Smooth muscle cell (in vitro differentiated cells): ENCODE results near the gene PCNX2. TPM values are rescaled to one million over a fixed set of nuclear protein-coding genes. Genes with fewer than 3 reads are reported as not detected.

ENCODE experiments used
- DNase-seq: peaks from one replicate; lab custom pipeline; 2025; ENCODE audit not compliant: unreplicated experiment; lab: John Stamatoyannopoulos, UW
- H2AFZ ChIP-seq: fragments of 200-600 bp; sonication (generic); 2 replicates; pipeline ENCODE4 v1.6.0; 2016; ENCODE audit warnings: antibody characterized with exemption, low read depth, mild to moderate bottlenecking
- H3F3A ChIP-seq: fragments of 200-600 bp; sonication (generic); 2 replicates; pipeline ENCODE4 v1.6.0; 2017; ENCODE audit warnings: antibody characterized with exemption, low read depth
- H3K27ac ChIP-seq: fragments of 200-600 bp; sonication (generic); 2 replicates; pipeline ENCODE4 v1.5.1; 2016; ENCODE audit warnings: low read depth, mild to moderate bottlenecking
- H3K27me3 ChIP-seq: fragments of 200-600 bp; sonication (generic); 2 replicates; pipeline ENCODE4 v1.6.1; 2016; ENCODE audit warnings: low read depth, mild to moderate bottlenecking
- H3K36me3 ChIP-seq: fragments of 200-600 bp; sonication (generic); 2 replicates; pipeline ENCODE4 v1.5.1; 2016; ENCODE audit warnings: low read depth
- H3K4me1 ChIP-seq: fragments of 200-600 bp; sonication (generic); 2 replicates; pipeline ENCODE4 v1.5.1; 2016; ENCODE audit warnings: low read depth
- H3K4me2 ChIP-seq: fragments of 200-600 bp; sonication (generic); 2 replicates; pipeline ENCODE4 v1.6.0; 2016; ENCODE audit warnings: mild to moderate bottlenecking
- H3K4me3 ChIP-seq: fragments of 200-600 bp; sonication (generic); 2 replicates; pipeline ENCODE4 v1.5.1; 2016; ENCODE audit warnings: mild to moderate bottlenecking
- H3K79me2 ChIP-seq: fragments of 200-600 bp; sonication (generic); 2 replicates; pipeline ENCODE4 v1.6.0; 2016; ENCODE audit warnings: low read depth, mild to moderate bottlenecking
- H3K9ac ChIP-seq: fragments of 200-600 bp; sonication (generic); 2 replicates; pipeline ENCODE4 v1.6.0; 2016; ENCODE audit warnings: low read depth
- H3K9me3 ChIP-seq: fragments of 200-600 bp; sonication (generic); replicated peaks from 2 replicates; pipeline ENCODE4 v1.5.1; 2016; ENCODE audit warnings: low read depth
- H4K20me1 ChIP-seq: fragments of 200-600 bp; sonication (generic); 2 replicates; pipeline ENCODE4 v1.6.0; 2016; ENCODE audit warnings: low read depth
- WGBS: methylation state at CpG from one replicate; pipeline ENCODE4 v1.1.7; 2016; ENCODE audit warnings: low lambda C conversion rate; 5-methylcytosine and 5-hydroxymethylcytosine counted together
- polyA plus RNA-seq: library from polyadenylated mRNA; unstranded; fragments of >200 nt; fragmentation: Nextera tagmentation; extraction: Ambion mirVana; gene quantifications from 2 replicates; pipeline ENCODE4 v1.2.1, GENCODE V29; 2016
- total RNA-seq: library from RNA; depleted of rRNA; stranded (reverse); fragments of >200 nt; gene quantifications from 2 replicates; pipeline ENCODE4 v1.2.3, GENCODE V29; 2014
- TF ChIP-seq, protein P1 (sequence below): fragments of 200-600 bp; sonication (generic); IDR thresholded peaks from 2 replicates; pipeline ENCODE4 v1.5.1; 2017; ENCODE audit warnings: borderline replicate concordance, mild to moderate bottlenecking, antibody characterized with exemption; ENCODE audit not compliant: insufficient read depth, poor library complexity, severe bottlenecking

PCNX2 gene
- total and polyA plus RNA-seq, 2 experiments from 2014 or later = 4.7 to 18.2 TPM

DNA sequence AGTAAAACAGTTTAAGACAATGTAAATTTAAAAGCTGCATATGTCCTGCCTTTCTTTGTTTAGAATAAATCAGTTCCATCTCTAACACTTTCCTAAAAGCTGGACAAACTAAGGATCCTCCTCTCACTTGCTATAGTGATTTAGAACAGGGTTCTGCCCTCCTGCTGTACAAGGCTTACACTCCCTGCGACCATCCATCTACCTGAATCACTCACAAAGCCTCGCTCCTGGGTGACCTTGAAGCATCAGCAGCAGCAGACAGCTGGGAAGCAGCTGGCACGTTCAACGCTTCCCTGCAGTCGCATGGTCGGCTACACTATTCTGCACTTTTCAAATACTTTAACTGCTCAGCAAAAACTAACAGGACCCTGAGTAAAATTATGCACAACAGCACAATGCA lies 217.1 kb downstream of the PCNX2 start:
- H3K4me3 ChIP-seq = no peak overlapping the region
- H4K20me1 ChIP-seq = no peaks in the 10 kb centered on the region
- peaks cover 5% of the 10 kb centered on the region for H3K4me1 ChIP-seq
- peaks cover 5% of the 10 kb centered on the region for H3F3A ChIP-seq
- no peaks in the 10 kb centered on the region for H3K9me3 ChIP-seq
- no peak overlapping the region for H3K9ac ChIP-seq
- DNase-seq = no peak
- TF ChIP-seq, protein P1, sequence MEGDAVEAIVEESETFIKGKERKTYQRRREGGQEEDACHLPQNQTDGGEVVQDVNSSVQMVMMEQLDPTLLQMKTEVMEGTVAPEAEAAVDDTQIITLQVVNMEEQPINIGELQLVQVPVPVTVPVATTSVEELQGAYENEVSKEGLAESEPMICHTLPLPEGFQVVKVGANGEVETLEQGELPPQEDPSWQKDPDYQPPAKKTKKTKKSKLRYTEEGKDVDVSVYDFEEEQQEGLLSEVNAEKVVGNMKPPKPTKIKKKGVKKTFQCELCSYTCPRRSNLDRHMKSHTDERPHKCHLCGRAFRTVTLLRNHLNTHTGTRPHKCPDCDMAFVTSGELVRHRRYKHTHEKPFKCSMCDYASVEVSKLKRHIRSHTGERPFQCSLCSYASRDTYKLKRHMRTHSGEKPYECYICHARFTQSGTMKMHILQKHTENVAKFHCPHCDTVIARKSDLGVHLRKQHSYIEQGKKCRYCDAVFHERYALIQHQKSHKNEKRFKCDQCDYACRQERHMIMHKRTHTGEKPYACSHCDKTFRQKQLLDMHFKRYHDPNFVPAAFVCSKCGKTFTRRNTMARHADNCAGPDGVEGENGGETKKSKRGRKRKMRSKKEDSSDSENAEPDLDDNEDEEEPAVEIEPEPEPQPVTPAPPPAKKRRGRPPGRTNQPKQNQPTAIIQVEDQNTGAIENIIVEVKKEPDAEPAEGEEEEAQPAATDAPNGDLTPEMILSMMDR = no peak
- no peak overlapping the region for H3K27ac ChIP-seq
- H3K36me3 ChIP-seq = no peaks in the 10 kb centered on the region
- H3K79me2 ChIP-seq = no peaks in the 10 kb centered on the region
- no peak overlapping the region for H2AFZ ChIP-seq
- WGBS = 92% methylated on average over 6 of the region's 6 CpGs
- no peaks in the 10 kb centered on the region for H3K27me3 ChIP-seq
- H3K4me2 ChIP-seq = no peak overlapping the region

DNA sequence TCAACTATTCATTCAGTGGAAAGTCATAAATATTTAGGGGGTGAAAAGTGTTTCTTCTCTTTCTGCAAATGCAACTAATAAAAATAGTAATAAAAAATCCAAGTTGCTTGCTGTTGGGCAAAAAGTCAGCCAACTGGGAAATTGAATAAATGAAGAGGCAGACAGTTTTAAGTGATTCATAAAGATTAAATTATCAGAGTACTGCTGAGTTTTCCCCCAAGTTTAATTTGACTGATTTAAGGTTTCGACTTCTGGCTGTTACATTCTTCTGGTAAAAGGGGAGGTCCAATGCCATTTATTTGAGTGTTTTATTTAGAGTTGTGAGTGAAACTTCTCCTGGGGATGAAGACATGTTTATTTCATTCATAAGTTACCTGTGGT lies 219.6 kb downstream of the PCNX2 start:
- H3K4me3 ChIP-seq = no peak overlapping the region
- H3K4me1 ChIP-seq = peaks cover 5% of the 10 kb centered on the region
- H2AFZ ChIP-seq = no peak overlapping the region
- no peak overlapping the region for H3K27ac ChIP-seq
- no peaks in the 10 kb centered on the region for H3K9me3 ChIP-seq
- H3K4me2 ChIP-seq = no peak overlapping the region
- H3F3A ChIP-seq = no peaks in the 10 kb centered on the region
- no peaks in the 10 kb centered on the region for H3K27me3 ChIP-seq
- no peak for DNase-seq
- 94% methylated on average over 1 of the region's 1 CpG for WGBS
- no peaks in the 10 kb centered on the region for H4K20me1 ChIP-seq
- TF ChIP-seq, protein P1 = no peak
- no peak overlapping the region for H3K9ac ChIP-seq
- H3K79me2 ChIP-seq = no peaks in the 10 kb centered on the region
- no peaks in the 10 kb centered on the region for H3K36me3 ChIP-seq

DNA sequence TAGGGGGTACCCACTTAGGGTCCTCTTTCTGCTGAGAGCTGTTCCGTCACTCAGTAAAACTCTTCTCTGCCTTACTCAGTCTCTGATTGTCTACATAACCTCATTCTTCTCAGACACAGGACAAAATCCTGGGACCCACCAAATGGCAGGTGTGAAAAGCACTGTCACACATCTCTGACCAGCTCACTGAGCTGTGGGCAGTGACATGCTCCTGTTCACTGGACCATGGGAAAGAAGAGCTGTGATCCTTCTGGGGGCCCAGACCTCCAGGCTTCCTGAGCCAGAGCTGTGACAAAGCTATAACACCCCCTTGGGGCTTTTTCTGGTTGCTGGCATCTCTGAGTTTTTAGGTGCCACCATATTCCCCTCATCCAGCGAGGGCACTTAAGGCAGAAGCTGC lies 229.4 kb downstream of the PCNX2 start:
- H3K27me3 ChIP-seq = no peaks in the 10 kb centered on the region
- H3K4me3 ChIP-seq = no peak overlapping the region
- H4K20me1 ChIP-seq = no peaks in the 10 kb centered on the region
- H3K9me3 ChIP-seq = no peaks in the 10 kb centered on the region
- WGBS = 98% methylated on average over 2 of the region's 2 CpGs
- no peak overlapping the region for H3K4me2 ChIP-seq
- H3K27ac ChIP-seq = no peak overlapping the region
- no peaks in the 10 kb centered on the region for H3K4me1 ChIP-seq
- no peak for DNase-seq
- no peaks in the 10 kb centered on the region for H3K79me2 ChIP-seq
- no peaks in the 10 kb centered on the region for H3K36me3 ChIP-seq
- no peak overlapping the region for H3K9ac ChIP-seq
- no peaks in the 10 kb centered on the region for H3F3A ChIP-seq
- H2AFZ ChIP-seq = no peak overlapping the region
- TF ChIP-seq, protein P1 = no peak

DNA sequence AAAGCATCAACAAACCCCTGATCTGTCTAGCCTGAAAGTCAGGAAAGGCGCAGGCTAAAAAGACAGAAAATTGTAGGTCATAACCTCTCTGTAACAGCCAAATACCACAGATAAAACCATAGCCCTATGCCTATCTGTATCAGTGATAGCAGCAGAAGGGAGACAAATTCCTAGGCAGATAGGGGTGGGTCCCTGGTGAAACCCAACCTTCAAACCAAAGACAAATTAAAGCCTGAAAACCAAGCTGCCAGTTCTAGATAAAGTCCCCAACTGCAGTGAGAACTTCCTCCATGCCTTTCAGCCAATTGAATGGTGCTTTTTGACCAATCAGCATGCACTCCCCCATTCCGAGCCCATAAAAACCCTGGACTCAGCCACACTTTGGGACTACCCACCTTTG lies 229.8 kb downstream of the PCNX2 start:
- Histone ChIP-seq H3K27ac (no peak overlapping the region), H3K4me3 (no peak overlapping the region), H3K9ac (no peak overlapping the region), H4K20me1 (no peaks in the 10 kb centered on the region), H3K4me2 (no peak overlapping the region), H3F3A (no peaks in the 10 kb centered on the region), H3K27me3 (no peaks in the 10 kb centered on the region), H3K36me3 (no peaks in the 10 kb centered on the region), H3K9me3 (no peaks in the 10 kb centered on the region), H3K4me1 (peaks cover under 1% of the 10 kb centered on the region), H2AFZ (no peak overlapping the region), H3K79me2 (no peaks in the 10 kb centered on the region)
- DNase-seq = no peak
- TF ChIP-seq, protein P1 = no peak
- WGBS = 94% methylated on average over 2 of the region's 2 CpGs
